ENCODE results near the gene EMP2.
"Not testable (repeated sequence)": the region's sequence is repeated elsewhere in the genome, so short reads cannot be mapped to it uniquely, and the experiment has no call there.

EMP2 gene

GRCh38 chr16:10519929-10520868, 60.2 kb downstream of the EMP2 start:
- no peak for DNase-seq

DNA sequence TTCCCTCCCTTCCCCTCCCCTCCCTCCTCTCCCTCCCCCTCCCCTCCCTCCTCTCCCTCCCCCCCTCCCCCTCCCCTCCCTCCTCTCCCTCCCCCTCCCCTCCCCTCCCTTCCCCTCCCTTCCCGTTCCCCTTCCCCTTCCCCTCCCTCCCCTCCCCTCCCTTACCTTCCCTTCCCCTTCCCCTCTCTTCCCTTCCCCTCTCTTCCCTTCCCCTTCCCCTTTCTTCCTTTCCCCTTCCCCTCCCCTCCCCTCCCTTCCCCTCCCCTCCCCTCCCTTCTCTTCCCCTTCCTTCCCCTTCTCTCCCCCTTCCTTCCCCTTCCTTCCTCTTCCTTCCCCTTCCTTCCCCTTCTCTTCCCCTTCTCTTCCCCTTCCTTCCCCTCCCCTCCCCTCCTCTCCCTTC, 61.1 kb downstream of the EMP2 start:
- no peak for DNase-seq

DNA sequence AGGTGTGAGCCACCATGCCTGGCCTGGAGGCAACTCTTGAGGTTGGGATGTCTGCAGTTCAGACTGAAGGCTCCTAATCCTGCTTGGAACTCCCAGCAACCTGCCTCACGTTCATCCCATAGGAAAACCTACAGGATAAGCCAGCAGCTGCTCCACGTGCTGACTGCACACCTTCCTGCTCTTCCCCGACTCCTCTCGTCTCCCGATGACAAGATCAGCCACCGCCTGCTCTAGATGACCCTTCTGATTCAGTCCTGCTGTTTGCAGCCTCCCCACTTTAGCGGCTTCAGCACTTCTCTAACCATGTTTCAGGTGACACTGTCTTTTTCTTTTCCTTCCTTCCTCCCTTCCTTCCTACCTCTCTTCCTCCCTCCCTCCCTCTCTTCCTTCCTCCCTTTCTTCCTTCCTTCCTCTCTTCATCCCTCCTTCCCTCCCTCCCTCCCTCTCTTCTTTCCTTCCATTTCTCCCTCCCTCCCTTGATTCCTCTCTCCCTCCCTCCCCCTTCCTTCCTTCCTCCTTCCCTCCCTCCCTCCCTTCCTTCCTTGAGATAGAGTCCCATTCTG, 61.8 kb downstream of the EMP2 start:
- no peak for DNase-seq

GRCh38 chr16:10517868-10518267, 62.5 kb downstream of the EMP2 start:
- no peak for DNase-seq

DNA sequence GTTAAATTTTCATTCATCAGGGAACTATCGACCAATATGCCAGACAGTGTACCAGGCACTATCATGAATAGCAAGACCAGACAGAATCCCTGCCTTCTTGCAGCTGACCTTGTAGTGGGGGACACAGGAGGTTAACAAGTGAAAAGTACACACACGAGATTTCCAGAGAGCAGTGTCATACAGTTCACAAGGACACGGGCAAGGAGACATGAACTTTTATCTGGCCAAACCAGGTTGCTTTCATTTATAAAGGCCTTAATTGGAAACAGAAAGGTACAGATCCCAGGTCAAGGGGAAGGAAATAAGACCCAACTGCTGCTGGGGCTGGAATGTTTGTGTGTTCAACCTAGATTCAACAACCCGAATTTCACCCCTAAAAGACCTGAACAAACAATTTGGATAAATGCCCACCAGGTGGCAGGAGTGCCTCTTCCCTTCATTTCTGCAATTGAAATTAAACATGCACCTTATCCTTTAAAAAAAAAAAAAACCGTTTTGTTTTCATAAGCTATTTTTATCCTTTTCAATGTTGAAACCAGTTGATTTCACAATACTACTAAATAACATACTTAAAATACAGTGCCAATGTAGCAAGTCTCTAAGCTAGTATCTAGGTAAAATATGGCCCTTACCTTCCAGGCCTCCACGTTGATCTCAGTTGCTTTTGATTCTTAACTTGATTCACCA, 65.9 kb downstream of the EMP2 start:
- peak; percentile 80 for DNase-seq

GRCh38 chr16:10511829-10512228, 68.6 kb downstream of the EMP2 start:
- DNase-seq, result no peak

- no peak for DNase-seq
Measured at GRCh38 chr16:10510279-10510678, 70.1 kb downstream of the EMP2 start.

DNA sequence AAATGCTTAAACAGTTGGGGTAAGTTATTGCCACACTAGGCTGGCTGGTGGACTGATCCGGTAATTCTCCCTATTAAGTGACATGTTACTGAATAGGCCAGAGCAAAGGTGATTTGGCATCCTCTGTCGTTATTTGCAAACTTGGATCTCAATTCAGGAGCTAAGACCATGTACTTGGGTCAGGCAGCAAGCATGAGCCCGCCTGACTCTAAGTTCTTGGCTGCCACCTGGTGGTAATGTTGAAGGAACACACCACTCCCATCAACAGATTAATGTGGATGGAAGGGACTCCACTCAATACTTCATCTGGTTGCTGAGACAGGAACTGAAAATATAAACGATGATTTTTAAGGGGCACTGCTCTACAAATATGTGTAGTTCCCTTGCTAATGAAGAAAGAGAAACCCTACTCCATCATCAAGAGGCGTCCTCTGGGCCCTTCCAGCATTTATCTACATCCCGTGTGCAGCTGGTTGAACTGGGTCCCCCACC, 70.8 kb downstream of the EMP2 start:
- DNase-seq, result peak; percentile 91

DNA sequence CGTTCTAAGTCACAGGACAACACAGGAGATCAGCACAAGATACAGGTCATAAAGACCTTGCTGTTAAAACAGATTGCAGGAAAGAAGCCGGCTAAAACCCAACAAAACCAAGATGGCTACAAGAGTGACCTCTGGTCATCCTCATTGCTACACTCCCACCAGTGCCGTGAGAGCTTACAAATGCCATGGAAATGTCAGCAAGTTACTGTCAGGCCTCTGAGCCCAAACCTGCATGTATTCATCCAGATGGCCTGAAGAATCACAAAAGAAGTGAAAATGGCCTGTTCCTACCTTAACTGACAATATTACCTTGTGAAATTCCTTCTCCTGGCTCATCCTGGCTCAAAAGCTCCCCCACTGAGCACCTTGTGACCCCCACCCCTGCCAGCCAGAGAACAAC, 75.1 kb downstream of the EMP2 start:
- not testable (repeated sequence) for DNase-seq

DNA sequence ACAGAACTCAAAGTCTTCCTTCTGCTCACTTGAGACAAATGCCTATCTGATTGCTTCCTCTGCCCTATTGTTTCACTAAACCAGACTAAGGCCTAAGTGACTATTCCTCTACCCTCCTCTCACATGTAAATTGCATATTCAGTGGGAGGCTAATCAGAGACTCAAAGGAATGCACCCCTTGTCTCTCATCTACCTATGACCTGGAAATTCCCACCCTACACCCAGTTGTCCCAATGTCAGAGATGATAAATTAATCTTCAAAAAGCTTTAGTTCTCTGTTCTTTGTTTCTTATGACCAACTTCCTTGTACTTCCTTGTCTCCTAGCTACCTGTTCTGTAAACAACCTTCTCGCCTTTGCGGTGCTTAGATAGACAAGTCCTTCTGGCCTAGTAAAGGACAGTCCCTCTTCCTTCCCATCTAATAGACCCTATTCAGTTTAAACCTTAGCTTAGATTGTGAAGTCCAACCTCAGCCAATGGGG, 76.0 kb downstream of the EMP2 start:
- no peak for DNase-seq

DNA sequence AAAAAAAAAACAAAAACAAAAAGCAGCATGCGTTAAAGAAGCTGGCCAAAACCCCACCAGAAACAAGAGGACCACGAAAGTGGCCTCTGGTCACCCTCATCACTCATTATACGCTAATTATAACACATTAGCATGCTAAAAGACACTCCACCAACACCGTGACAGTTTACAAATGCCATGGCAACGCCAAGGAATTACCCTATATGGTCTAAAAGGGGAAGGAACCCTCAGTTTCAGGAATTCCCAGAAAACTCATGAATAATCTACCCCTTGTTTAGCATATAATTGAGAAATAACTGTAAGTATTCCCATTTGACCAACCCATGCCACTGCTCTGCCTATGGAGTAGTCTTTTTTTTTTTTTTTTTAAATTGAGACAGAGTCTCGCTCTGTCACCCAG, 77.6 kb downstream of the EMP2 start:
- DNase-seq, result no peak

GRCh38 chr16:10501016-10501607, 79.3 kb downstream of the EMP2 start:
- peak; percentile 90 for DNase-seq

GRCh38 chr16:10500582-10500981, 79.8 kb downstream of the EMP2 start:
- no peak for DNase-seq

GRCh38 chr16:10497132-10498101, 83.0 kb downstream of the EMP2 start:
- DNase-seq, result peak; percentile 25

DNA sequence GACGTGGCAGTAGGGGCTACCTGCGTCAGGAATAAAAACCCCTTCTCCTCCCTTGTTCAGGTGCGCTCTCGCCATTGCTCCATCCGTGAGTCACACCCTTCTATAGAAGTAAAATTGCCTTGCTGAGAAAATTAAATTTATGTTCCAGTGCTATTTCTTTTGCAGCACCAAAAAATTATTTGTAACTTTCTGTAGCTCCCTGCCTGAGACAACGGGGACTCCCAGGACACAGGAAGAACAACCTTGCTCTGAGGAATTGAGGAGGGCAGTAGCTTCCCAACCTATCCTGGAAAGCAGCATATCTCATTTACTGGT, 85.4 kb downstream of the EMP2 start:
- DNase-seq, result no peak

- DNase-seq, result peak; percentile 20
Measured at GRCh38 chr16:10494343-10495030, 85.9 kb downstream of the EMP2 start.

GRCh38 chr16:10493276-10493675, 87.1 kb downstream of the EMP2 start:
- DNase-seq, result no peak

DNA sequence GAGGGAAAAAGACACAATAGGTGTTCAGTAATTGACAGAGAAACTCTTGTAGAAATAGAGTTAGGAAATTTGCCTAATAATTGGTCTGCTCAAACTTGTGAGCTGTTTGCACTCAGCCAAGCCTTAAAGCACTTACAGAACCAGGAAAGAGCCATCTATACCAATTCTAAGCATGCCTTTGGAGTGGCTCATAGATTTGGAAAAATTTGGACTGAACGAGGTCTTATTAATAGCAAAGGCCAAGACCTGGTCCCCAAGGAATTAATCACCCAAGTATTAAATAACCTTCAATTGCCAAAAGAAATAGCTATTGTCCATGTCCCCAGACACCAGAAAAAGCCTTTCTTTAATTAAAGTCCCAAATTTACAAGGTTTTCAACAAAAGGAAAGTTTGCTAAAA, 90.3 kb downstream of the EMP2 start:
- DNase-seq, result no peak

GRCh38 chr16:10485698-10486382, 94.6 kb downstream of the EMP2 start:
- DNase-seq, result peak; percentile 85

DNA sequence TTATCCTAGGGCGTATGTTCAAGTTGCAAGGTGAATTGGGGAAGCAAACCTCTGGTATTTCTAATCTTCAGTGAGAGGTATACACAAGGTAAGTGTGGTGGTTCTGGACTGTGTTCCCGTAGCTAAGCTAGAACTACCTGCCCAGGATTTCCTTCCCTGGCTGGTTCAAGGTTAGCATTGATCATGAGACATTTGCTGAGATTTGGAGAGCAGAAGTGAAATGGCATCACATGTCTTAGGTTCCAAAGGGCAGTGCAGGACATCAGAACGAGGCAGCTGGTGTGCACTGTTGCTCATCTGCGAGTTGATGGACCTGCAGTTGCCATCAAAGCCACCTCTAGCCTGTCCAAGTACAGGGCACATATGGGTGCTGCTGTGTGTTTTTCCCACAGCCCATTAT, 95.2 kb downstream of the EMP2 start:
- no peak for DNase-seq

GRCh38 chr16:10480151-10480550, 100.2 kb downstream of the EMP2 start:
- no peak for DNase-seq
